Activated CD8-positive, alpha-beta memory T cell treated with anti-CD3 and anti-CD28 coated beads for 1 hour (primary cell): ENCODE data around the gene CARS1.
"Not testable (repeated sequence)": the region's sequence is repeated elsewhere in the genome, so short reads cannot be mapped to it uniquely, and the experiment has no call there.

ENCODE experiments used
- DNase-seq, 2 donors: peaks; one replicate each; pipeline ENCODE4 v3.0.0-alpha.2; 2020; ENCODE audit warnings: low read depth in 1 of 2; ENCODE audit errors: extremely low read depth in 1 of 2

Gene CARS1

DNA sequence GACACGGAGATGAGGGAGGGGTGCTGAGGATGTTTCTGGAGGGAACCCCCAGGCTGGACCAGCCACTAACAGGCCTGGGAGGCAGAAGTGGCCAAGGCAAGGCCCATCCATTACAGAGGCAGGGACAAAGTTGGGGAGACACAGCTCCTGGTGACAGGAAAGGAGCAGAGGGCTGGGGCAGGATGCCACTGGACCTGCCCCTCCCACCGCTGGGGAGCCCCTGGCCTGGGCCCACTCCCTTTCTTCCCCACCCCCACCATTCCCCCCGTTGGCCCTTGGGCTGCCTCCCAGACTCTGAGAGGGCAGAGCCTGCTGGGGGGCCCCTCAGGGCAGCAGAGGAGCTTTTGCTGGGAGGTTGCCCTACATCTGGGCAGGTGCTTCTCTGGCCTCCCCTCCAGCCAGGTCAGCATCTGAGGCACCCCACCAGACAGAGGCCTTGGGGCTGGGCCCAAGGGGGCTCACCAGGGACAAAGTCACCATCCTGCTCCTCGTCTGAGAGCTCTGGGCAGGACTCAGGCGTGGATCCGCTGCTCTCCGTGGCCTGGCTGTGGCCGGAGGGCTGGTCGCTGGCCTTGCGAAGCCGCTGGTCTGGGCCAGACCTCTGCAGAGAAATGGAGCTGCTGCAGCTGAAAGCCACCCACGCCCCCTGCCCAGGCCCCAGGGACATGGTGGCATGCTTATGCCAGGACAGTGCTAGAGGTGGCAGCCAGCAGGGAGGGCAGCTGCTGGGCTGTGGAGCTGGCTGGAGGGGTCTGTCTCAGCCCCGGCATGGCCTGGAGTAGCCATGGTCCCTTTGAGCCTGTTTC is 33.1 kb upstream of the CARS1 start:
- DNase-seq: no peak

DNA sequence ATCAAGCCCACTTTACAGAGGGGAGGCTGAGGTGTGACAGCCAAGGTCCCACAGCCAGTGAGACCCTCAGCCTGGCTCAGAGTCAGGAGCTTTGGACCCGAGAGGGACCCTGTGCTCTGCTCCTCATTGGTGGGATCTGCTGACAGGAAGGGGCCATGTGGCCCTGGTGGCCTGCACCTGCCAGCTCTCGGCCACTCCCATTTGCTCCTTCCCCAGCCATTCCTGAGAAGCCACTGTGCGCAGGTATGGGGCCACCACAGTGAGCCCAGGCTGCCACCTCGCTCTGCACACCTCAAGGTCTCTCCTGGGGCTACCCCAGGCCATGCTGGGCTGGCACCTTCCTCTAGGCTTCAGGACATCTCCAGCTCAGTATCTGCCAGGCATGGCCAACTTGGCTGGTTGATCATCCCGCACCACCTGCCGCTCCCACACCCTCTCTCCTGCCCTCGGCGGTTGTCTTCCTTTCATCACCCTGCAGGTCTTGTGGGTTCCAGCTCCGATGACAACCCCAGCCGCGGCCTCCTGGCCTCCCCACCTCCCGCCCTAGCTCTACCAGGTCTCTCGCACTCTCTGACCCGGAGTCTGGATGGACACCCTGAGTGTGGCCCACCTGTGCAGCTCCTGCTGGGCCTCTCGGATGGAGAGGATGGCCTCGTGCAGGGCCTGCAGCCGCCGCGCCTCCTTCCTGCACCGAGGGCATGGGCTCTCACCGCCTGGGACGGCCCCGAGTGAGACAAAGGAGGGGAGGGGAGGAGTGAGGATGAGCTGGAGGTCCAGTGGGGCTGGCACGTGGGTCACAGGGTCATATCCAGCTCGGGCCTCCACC is 32.2 kb upstream of the CARS1 start:
- DNase-seq: no peak

DNA sequence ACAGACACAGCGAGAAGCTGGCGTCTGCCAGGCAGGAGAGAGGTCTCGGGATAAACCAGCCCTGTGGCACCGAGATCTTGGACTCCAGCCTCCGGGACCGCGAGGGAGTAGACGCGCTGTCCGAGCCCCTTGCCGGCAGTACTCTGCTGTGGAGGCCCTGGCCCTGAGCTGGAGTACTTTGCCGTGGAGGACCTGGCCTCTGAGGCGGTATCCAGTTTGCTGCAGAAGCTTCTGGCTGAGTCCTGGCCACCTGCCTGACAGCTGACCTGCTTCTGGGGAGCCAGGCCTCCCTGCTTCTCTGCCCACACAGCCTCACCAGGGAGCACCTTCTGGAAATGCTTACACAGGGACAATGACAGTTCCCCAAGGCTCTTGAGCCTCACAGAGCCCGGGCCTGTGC is 31.6 kb upstream of the CARS1 start:
- DNase-seq: no peak

DNA sequence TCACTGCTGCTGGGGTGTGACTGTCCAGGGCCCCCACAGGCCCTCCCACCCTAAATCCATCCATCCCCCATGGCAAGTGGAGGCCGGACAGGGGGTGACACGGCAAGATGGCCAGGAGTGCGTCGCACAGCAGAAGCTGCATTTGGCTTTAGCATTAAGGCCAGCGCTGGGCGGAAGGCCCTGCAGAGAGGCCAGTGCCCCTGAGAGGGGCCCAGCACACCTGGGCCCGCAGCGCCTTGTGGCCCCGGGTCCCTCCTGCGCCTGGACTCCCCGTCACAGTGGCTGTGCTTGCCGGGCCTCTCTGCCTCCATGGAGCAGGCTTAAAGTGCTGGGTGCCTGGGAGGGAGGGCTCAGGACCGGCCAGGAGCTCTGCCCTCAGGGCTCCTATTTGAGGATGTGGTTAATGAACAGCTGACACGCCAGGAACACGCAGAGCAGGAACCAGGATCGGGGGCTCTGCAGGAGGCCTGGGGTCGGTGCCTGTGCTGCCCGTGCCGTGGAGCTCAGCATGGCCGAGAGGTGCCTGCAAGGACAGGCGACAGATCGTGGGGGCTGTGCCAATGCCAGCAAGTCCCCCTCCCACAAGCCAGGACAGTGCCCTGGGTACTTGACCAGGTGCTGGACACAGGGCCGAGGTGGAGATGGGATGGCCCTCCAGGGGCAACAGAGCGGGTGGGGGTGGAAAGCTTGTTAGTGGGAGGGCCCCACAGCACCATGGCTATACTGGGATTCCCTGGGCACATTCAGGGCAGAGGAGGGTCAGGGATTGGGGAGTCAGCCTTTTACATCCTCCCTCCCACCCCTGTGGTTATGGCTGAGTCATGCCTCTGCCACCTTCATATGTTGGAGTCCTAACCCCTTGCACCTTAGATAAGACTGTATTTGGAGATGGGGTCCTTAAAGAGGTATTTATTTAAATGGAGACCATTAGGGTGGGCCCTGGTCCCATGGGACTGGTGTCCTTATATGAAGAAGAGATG is 30.9 kb upstream of the CARS1 start:
- DNase-seq: no peak

DNA sequence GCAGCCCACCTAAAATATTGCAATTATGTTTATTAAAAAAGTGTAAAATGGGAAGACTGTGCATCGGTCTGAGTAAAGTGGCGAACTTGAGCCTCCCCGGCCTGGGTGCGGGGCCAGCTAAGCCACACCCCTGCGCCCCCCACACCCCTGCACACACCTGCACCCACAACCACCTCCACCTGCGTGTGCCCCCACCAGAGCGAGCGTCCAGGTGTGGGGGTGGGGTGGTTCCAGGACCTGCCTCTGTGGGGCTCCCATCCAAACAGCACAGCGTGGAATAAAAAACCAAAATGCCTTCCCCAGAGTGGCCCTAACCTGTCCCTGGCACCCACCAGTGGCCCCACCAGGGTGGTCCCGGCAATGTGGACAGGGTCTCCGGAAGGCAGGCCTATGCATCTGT is 30.1 kb upstream of the CARS1 start:
- no peak for DNase-seq

DNA sequence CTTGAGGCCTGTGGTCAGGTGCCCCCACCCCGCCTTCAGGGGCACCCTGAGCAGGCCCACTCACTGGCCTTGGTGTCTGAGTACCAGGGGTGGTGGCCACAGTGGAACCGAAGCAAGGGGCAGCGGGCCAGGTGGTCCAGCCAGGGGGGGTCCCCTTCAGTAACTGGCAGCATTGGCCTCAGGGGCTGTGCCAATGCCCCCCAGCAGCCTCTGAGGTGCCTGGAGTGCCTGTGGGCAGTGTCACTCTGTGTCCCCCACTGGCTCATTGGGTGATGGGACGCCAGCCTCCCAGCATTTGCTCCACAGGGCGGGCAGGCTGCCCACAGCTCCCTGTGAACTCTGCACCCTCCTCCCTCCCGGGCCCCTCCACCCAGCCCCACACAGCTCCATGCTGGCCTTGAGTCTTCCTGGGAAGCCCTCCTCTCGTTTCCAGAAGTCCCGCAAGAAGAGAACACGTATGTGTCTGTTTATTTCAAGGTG is 29.5 kb upstream of the CARS1 start:
- no peak for DNase-seq

DNA sequence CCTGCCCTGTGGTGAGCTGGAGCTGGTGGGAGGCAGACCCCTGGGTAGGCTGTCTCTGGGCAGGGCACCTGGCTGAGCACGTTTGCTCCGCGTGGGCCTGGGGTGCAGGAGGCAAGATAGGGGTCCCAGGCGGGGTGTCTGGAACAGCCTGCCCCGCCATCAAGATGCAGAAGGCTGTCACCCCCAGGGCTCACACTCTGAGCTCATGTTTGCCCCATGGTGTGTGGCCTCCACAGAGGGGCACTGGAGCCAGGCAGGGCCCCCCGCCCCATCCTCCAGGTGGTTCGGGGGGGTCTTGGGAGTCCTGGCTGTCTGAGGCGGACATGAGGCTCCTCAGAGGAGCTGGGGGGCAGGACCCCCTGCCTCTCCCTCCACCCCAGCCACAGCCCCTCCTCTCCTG is 28.9 kb upstream of the CARS1 start:
- DNase-seq: no peak

DNA sequence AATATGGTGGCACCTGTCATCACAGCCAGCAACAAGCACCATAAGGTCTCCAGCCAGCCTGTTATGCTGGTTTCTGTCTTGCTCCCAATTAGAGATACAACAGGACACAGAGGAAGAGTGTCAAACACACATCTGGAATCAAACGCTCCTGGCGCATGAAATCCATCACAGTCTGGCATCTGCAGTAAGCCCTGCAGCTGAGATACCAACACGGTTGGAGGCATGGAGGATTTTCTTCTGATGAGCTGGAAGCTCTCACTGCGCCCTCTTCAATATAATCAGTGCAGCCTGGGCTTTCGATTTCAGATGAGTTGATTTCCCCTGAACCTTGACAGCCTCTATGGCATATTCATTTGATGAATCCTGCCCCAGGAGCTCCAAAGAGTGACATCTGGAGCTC is 27.8 kb upstream of the CARS1 start:
- DNase-seq: no peak

DNA sequence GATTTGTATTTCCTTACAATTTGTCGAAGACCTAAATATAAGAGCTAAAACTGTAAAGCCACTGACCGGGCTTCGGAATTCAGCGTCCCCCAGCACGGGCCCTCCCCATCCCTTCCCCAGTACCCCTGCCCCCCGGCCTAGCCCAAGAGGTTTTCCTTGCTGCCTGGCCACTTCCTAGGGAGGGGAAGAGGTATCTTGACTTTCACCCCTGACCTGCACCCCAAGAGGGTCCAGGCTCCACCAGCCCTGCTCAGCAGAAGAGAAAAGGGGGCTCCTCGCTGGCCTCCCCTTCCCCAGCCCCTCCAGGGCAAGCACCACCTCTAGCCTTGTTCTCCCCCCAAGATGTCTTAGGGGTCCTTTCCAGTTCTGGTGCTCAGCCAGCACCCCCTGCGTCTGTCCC is 26.1 kb upstream of the CARS1 start:
- no peak for DNase-seq

DNA sequence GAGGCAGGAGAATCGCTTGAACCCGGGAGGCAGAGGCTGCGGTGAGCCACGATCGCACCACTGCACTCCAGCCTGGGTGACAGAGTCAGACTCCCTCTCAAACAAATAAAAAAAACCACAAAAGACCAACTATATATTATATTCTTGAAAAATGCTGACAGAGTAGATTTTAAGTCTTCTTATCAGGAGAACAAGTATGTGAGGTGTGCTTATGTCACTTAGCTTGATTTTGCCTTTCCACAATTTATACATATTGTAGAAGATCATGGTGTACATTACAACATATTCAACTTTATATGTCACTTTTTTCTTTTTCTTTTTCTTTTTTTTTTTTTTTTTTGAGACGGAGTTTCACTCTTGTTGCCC is 24.1 kb upstream of the CARS1 start:
- DNase-seq: no peak

DNA sequence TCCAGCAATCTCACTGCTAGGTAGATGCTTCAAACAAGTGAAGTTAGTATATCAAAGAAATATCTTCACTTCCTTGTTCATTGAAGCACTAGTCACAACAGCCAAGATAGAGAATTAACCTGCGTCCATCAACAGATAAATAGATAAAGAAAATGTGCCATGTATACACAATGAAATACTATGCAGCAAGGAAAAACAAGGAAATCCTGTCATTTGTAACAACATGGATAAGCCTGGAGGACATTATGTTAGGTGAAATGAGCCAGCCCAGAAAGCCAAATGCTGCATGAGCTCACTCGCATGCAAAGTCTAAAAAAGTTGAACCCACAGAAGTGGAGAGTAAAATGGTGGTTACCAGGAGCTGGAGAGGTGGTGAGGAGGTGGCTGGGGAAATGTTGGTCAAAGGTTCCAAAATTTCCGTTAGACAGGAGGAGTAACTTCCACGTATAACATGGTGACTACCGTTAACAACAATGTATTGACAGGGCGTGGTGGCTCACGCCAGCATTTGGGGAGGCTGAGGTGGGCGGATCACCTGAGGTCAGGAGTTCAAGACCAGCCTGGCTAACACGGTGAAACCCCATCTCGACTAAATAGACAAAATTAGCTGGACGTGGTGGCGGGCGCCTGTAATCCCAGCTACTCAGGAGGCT is 23.6 kb upstream of the CARS1 start:
- no peak for DNase-seq

DNA sequence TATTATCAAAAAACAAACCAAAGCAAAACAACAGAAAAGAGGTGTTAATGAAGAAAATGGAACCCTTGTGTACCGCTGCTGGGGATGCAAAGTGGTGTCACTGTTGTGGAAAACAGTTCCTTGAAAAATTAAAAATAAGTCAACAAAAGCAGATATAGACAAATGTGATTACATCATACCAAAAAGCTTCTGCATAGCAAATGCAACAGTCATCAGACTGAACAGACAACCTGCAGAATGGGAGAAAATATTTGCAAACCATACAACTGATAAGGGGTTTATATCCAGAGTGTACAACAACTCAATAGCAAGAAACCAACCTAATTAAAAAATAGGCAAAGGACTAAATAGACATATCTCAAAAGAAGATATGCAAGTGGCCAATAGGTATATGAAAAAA is 22.9 kb upstream of the CARS1 start:
- DNase-seq: no peak

DNA sequence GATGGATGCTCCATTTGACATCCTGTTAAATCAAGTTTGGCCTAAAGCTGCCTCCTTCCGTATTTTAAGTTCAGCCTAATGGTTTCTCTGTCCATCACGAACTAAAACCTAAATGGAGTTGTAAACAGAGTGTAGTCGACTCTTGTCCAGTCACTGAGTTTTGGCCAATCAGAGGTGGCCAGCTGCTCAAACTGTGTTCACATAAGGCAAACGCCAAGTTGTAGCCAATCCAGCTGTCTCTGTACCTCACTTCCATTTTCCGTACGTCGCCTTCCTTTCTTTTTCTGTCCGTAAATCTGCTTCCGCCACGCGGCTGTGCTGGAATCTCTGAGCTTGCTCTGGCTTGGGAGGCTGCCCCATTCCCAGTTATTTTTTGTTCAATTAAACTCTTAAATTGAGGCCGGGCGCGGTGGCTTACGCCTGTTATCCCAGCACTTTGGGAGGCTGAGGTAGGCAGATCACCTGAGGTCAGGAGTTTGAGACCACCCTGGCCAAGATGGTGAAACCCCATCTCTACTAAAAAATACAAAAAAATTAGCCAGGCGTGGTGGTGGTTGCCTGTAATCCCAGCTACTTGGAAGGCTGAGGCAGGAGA is 20.7 kb upstream of the CARS1 start:
- no peak for DNase-seq

DNA sequence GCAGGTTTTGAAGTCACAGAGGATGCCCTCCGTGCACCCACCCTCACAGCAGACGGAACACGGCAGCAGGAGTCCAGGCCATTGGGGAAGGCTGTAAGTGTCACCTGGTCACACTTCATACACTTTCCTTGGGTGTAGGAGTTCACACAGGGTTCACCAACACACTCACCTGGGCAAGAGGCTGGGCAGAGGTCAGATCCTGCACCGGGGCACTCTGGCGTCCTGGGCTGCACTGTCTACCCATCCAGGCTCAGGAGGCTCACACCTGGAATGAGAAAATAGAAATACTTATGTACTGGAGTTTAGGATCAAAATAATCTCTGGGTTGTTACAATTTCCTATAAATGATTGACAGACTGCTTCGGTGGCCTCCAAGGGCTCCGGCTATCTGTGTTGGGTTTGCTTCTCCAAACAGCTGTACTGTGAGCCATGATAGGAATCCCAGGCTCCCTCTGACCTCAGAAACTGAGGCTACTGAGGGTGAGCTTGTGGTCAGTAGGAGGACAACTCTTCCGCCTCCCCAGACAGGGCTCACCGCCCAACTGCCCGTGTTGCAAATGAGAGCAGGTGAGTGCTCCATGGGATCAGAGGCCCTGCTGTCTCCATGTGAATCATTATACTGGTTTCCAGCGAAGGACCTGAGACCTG is 20.1 kb upstream of the CARS1 start:
- no peak for DNase-seq

DNA sequence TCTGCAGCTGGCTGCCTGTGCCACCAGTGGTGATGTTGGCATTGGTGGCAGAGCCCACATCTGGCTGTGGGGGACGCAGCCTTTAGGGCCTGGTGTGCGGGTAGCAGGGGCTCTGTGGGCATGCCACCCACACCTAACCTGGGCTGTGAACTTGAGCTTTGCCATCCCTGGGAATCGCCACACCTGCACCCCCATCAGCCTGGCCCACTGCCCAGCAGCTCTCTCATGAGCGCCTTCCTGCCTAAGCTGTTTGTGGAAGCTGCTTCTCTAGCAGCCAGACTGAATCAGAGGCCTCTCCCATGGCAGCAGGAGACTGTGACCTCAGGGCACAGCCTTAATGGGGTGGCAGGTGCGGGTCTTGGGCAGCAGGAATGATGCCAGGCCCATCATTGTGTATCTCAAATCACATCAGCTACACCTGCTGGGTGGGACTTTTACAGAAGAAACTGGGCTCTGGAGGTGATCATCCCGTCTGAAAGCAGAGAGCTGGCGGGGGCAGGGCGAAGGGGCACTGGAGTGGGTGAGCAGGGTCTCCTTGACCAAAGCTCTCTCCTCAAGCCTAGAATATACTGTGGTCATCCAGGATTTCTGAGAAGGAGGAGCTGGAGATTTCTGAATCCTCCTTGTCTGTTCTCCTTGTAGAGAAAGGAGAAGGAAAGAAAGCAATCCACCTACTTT is 17.8 kb upstream of the CARS1 start:
- no peak for DNase-seq

DNA sequence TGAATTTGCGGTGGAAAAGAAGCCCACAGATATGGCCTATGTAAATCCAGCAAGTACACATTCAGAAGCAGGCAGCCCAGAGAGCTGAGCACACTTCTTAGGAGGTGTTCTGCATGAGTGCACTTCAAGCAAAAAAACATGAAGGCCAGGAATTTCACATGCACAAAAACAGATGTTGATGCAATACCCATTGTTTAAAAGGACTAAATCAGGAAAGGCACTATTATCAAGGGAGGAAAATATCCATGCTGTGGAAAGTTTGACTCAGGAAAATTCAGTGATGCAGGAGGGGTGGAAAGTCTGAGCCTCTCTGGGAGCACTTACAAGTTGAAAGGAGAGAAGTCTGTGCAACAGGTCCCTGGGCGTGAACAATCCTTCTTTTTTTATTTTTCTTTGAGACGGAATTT is 15.8 kb upstream of the CARS1 start:
- no peak for DNase-seq

DNA sequence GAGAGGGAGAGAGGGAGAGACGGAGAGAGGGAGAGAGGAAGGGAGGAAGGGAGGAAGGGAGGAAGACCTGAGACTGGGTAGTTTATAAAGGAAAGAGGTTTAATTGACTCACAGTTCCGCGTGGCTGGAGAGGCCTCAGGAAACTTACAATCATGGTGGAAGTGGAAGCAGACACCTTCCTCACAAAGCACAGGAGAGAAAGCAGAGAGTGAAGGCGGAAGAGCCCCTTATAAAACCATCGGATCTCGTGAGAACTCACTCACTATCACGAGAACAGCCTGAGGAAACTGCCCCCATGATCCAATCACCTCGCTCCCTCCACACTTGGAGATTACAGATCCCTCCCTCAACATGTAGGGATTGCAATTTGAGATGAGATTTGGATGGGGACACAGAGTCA is 12.2 kb upstream of the CARS1 start:
- DNase-seq: no peak

DNA sequence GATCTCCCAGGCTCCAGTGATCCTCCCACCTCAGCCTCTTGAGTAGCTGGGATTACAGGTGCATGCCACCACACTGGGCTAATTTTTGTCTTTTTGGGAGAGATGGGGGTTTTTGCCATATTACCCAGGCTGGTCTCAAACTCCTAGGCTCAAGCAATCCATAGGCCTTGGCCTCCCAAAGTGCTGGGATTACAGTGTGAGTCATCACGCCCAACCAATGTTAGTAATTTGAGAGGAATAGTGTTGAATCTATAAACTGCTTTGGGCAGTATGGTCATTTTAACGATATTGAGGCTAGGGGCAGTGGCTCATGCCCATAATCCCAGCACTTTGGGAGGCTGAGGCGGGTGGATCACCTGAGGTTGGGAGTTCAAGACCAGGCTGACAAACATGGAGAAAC is 9.1 kb upstream of the CARS1 start:
- not testable (repeated sequence) for DNase-seq

DNA sequence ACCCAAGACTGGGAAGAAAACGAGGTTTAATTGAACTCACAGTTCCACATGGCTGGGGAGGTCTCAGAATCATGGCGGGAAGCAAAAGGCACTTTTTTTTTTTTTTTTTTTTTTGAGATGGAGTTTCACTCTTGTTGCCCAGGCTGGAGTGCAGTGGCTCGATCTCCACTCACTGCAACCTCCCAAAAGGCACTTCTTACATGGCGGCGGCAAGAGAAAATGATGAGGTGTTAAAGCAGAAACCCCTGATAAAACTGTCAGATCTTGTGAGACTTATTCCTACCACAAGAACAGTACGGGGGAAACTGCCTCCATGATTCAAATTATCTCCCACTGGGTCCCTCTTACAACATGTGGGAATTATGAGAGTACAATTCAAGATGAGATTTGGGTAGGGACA is 7.5 kb upstream of the CARS1 start:
- not testable (repeated sequence) for DNase-seq
